ENCODE results near the gene KCNK16.

Gene KCNK16

DNA sequence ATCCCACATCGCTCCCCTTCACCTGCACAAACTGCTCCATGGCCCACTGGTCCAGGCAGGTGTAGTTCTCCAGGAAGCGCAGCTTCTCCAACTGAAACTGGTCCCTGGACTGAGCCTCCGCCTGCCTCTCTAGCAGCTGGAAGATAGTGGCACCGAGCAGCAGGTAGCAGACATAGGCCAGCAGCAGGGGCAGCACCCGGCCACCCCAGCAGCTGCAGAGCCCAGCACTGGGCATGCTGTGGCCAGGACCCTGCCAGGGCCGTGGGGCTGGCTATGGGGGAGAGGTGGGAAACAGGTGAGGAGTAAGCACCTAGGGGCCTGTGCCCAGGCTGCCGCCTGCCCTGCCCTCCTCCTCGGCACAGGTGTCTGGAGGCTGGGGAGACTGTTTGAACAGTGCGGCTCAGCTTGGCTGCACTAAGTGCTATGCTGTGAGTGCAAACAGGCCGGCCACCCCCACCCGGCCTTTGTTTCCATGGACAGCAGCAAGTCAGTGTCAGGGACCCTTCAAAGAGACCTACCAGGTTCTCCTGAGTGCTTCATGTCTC, at the start of gene KCNK16:
KCNK16 (minus strand) TSS at position 397 of the 545 bp plus-strand sequence; CDS start at position 235, 162 bp downstream.
- DNase-seq (ENCODE audit: low read depth) = no peak
- TF ChIP-seq, protein P1, sequence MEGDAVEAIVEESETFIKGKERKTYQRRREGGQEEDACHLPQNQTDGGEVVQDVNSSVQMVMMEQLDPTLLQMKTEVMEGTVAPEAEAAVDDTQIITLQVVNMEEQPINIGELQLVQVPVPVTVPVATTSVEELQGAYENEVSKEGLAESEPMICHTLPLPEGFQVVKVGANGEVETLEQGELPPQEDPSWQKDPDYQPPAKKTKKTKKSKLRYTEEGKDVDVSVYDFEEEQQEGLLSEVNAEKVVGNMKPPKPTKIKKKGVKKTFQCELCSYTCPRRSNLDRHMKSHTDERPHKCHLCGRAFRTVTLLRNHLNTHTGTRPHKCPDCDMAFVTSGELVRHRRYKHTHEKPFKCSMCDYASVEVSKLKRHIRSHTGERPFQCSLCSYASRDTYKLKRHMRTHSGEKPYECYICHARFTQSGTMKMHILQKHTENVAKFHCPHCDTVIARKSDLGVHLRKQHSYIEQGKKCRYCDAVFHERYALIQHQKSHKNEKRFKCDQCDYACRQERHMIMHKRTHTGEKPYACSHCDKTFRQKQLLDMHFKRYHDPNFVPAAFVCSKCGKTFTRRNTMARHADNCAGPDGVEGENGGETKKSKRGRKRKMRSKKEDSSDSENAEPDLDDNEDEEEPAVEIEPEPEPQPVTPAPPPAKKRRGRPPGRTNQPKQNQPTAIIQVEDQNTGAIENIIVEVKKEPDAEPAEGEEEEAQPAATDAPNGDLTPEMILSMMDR (IDR thresholded peaks at IDR 0.05; ENCODE audit: insufficient read depth, low read depth, low read length, missing control alignments) = no peak
- H3K4me3 ChIP-seq (ENCODE audit: low read depth, low read length) = no peak within 1 kb of the TSS

DNA sequence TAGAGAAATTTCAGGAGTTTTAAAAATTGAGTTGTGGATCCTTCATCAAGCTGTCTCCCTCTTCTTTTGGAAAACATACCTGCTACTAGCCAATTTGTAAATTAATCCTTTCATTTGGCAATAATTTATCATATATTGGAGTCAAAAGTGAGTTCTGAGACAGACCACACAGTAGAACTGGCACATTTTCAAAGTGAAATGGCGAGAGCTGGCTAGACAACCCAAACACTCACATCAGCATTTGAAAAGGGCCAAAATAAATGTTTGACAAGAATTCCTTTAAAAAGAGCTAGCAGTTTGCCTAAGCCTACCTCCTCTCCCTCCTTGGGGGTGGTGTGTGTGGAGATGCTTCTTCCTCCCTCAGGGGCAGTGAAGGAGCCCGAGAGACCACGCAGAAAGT, 47.9 kb upstream of the KCNK16 start:
- TF ChIP-seq, protein P1 (IDR thresholded peaks at IDR 0.05; ENCODE audit: insufficient read depth, low read depth, low read length, missing control alignments) = no peak
- DNase-seq (ENCODE audit: low read depth) = no peak
- H3K4me3 ChIP-seq (ENCODE audit: low read depth, low read length) = no peak overlapping the region

DNA sequence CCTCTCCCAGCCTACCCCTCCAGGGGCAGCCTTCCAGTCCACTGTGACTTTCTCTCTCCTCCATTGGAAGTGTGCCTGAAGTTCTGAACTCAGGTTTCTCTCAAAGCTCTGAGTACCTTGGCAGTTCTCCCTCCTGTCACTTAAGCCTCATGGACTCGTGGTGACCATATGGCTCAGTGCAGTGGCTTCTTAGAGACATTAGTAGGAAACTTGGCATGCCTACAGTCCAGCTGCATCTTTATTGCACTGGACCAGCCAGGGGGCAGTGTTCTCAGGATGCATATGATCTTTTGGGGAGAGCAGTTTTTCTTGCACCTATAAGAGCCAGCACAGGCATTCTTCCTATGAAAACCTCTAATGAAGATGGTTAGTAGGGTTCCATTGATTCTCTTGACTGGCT, 47.5 kb upstream of the KCNK16 start:
- no peak for DNase-seq (ENCODE audit: low read depth)
- TF ChIP-seq, protein P1 (IDR thresholded peaks at IDR 0.05; ENCODE audit: insufficient read depth, low read depth, low read length, missing control alignments) = no peak
- H3K4me3 ChIP-seq (ENCODE audit: low read depth, low read length) = no peak overlapping the region

DNA sequence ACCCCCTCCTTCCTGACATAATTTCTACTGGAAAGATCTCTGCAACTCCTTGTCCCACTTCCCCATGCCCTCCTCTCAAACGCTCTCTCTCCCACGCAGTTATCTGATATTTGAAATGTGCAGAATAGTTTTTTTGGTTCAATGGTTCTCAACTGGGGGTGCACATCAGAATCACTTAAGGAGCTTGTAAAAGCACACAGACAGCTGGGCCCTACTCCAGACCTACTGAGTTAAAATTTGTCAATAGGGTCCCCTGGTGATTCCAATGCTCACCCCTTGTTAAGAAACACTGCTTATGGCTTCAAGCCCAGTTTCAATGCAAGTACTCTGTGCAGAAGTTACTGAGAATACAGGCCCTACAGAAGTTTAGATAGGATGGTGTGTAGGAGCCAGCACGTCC, 45.2 kb upstream of the KCNK16 start:
- TF ChIP-seq, protein P1 (IDR thresholded peaks at IDR 0.05; ENCODE audit: insufficient read depth, low read depth, low read length, missing control alignments) = no peak
- DNase-seq (ENCODE audit: low read depth) = no peak
- H3K4me3 ChIP-seq (ENCODE audit: low read depth, low read length) = no peak overlapping the region

DNA sequence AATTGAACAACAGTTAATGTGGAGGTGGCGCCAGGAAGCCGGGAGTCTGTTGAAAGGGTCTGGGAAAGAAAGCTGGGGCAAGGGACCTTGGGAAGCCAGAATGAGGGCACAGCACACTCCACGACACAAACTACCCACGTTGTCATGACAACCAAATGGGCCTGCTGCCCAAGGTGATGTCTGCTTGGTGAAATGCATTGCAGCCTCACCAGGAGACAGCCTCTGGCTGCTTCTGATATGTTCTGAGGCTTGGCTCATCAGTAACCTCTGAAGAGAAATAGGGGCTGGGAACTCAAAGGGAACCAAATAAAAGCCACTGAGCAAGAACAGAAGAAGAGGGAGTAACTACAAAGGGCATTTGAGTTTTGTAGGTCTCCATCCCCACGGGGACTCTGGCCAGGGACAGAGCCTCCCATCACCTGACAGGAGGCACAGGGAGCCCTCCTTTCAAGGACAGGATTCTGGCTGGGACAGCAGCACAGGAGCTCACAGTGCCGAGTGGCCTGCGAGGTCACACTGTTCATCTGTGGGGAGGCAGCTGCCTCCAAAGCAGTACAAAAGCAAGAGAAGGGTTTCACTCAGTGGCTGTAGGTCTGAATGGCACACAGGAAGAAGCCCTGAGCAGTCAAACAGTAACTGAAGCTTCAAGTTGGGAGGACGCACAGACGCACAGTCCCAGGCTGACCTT, 44.6 kb upstream of the KCNK16 start:
- H3K4me3 ChIP-seq (ENCODE audit: low read depth, low read length) = no peak overlapping the region
- TF ChIP-seq, protein P1 (IDR thresholded peaks at IDR 0.05; ENCODE audit: insufficient read depth, low read depth, low read length, missing control alignments) = no peak
- no peak for DNase-seq (ENCODE audit: low read depth)

DNA sequence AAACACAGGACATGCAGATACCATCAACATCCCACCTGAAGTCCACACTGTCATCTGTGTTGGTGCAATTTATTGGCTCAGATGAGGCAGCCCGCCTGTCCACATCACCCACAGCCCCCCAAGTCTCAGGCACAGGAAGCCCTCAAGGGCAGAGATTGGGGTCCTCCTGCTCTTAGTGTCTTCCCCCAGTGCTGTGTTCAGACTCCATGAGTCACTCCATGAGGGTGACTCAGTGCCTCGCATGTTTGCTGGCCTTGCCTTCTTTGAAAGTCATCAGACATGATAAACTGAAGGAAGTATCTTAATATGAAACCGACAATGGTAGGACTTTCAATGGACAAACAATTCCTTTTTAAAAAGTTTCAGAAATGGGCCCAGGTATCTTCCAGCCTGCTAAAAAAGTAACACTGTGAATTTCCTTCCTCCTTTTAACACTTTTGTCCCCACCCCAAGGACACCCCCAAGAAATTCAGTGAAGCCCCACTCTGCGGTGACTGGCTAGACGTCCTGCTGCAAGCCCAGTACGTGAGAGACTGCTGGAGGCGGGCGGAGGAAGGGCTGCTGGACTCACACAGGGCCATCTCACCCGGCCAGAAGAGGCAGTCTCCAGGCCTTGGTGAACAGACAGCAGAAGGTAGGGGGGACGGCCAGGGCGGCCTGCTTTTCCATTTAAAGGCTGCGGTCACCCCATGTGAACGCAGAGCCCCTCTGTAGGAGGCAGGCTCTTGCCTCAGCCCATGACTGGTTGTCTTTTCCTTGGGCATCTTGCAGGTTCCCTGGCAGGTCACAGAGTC, 43.0 kb upstream of the KCNK16 start:
- H3K4me3 ChIP-seq (ENCODE audit: low read depth, low read length) = no peak overlapping the region
- DNase-seq (ENCODE audit: low read depth) = no peak
- TF ChIP-seq, protein P1 (IDR thresholded peaks at IDR 0.05; ENCODE audit: insufficient read depth, low read depth, low read length, missing control alignments) = no peak
